SH-SY5Y (cell line): ENCODE data around the gene BTN2A1.

Experiments used
- GATA2 ChIP-seq: IDR thresholded peaks from 2 replicates; pipeline ENCODE4 v1.6.1; 2011; ENCODE audit warnings: mild to moderate bottlenecking, low read depth, low read length
- GATA3 ChIP-seq: IDR thresholded peaks from 2 replicates; pipeline ENCODE4 v1.6.1; 2011; ENCODE audit warnings: low read depth, mild to moderate bottlenecking, low read length, moderate library complexity

- TF ChIP-seq GATA2, result no peak
- TF ChIP-seq GATA3, result no peak
Observed at GRCh38 chr6:26415791-26416190, 42.0 kb upstream of the BTN2A1 start.
